T-helper 22 cell (primary cell): ENCODE results near the gene FIG4.
"Not testable (repeated sequence)": the region's sequence is repeated elsewhere in the genome, so short reads cannot be mapped to it uniquely, and the experiment has no call there.

Source experiments
- DNase-seq: peaks from one replicate; pipeline ENCODE4 v3.0.0-alpha.2; 2020; ENCODE audit warnings: low read depth

Gene FIG4

GRCh38 chr6:109760208-109760607, 69.1 kb downstream of the FIG4 start:
- no peak for DNase-seq

- no peak for DNase-seq
Measured at GRCh38 chr6:109762166-109762565, 71.1 kb downstream of the FIG4 start.

- no peak for DNase-seq
Measured at GRCh38 chr6:109762769-109763441, 71.8 kb downstream of the FIG4 start.

- DNase-seq = no peak
Measured at GRCh38 chr6:109766167-109766566, 75.1 kb downstream of the FIG4 start.

- no peak for DNase-seq
Measured at GRCh38 chr6:109767961-109768360, 76.9 kb downstream of the FIG4 start.

GRCh38 chr6:109768485-109768884, 77.4 kb downstream of the FIG4 start:
- no peak for DNase-seq

- no peak for DNase-seq
Measured at GRCh38 chr6:109769213-109769612, 78.1 kb downstream of the FIG4 start.

- no peak for DNase-seq
Measured at GRCh38 chr6:109770047-109770446, 79.0 kb downstream of the FIG4 start.

- no peak for DNase-seq
Measured at GRCh38 chr6:109770779-109771178, 79.7 kb downstream of the FIG4 start.

- not testable (repeated sequence) for DNase-seq
Measured at GRCh38 chr6:109771939-109772755, 81.1 kb downstream of the FIG4 start.

- DNase-seq = no peak
Measured at GRCh38 chr6:109772883-109773431, 81.9 kb downstream of the FIG4 start.

GRCh38 chr6:109781001-109781400, 89.9 kb downstream of the FIG4 start:
- DNase-seq = no peak

- no peak for DNase-seq
Measured at GRCh38 chr6:109782491-109782999, 91.4 kb downstream of the FIG4 start.

GRCh38 chr6:109783250-109783986, 92.3 kb downstream of the FIG4 start:
- DNase-seq = no peak

- no peak for DNase-seq
Measured at GRCh38 chr6:109787312-109787711, 96.2 kb downstream of the FIG4 start.

- no peak for DNase-seq
Measured at GRCh38 chr6:109788687-109789086, 97.6 kb downstream of the FIG4 start.

- DNase-seq = no peak
Measured at GRCh38 chr6:109790131-109790530, 99.0 kb downstream of the FIG4 start.

GRCh38 chr6:109791301-109791700, 100.2 kb downstream of the FIG4 start:
- DNase-seq = no peak

GRCh38 chr6:109793021-109793420, 101.9 kb downstream of the FIG4 start:
- no peak for DNase-seq

GRCh38 chr6:109793792-109794191, 102.7 kb downstream of the FIG4 start:
- DNase-seq = no peak

GRCh38 chr6:109794201-109794923, 103.3 kb downstream of the FIG4 start:
- DNase-seq = no peak
